22Rv1 (cell line): ENCODE results near the gene RUNX2.

Experiments
- ZFX ChIP-seq: fragments of 450-650 bp; IDR thresholded peaks from 2 replicates; pipeline ENCODE4 v1.6.1; 2017; ENCODE audit warnings: antibody characterized with exemption, borderline replicate concordance
- TF ChIP-seq, protein P1 (sequence below): fragments of 450-650 bp; IDR thresholded peaks from 2 replicates; pipeline ENCODE4 v1.5.1; 2017; ENCODE audit warnings: mild to moderate bottlenecking

DNA sequence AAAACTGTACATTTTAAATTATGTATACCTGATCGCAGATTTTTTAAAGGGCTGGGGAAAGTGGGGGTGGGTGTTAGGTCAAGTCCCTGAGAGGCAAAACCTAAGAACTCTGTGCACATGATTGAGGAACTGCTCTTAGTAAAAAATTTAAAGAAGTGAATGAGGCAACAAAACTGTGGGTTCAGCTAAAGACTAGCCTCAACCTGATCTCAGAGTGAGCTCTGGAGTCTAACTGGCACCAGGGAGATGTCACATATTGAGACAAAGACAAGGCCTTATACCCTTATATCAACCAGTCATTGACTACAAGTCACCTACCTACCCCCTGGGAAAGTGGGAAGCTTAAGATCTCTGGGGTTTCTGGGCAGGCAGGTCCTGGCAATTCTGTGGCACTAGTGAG lies 27.4 kb upstream of the RUNX2 start:
- TF ChIP-seq, protein P1, sequence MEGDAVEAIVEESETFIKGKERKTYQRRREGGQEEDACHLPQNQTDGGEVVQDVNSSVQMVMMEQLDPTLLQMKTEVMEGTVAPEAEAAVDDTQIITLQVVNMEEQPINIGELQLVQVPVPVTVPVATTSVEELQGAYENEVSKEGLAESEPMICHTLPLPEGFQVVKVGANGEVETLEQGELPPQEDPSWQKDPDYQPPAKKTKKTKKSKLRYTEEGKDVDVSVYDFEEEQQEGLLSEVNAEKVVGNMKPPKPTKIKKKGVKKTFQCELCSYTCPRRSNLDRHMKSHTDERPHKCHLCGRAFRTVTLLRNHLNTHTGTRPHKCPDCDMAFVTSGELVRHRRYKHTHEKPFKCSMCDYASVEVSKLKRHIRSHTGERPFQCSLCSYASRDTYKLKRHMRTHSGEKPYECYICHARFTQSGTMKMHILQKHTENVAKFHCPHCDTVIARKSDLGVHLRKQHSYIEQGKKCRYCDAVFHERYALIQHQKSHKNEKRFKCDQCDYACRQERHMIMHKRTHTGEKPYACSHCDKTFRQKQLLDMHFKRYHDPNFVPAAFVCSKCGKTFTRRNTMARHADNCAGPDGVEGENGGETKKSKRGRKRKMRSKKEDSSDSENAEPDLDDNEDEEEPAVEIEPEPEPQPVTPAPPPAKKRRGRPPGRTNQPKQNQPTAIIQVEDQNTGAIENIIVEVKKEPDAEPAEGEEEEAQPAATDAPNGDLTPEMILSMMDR, result no peak
- TF ChIP-seq ZFX, result no peak
